ENCODE data around the gene PDF.
"Not testable (repeated sequence)": the region's sequence is repeated elsewhere in the genome, so short reads cannot be mapped to it uniquely, and the experiment has no call there.

The PDF gene

GRCh38 chr16:69306031-69306430 is 24.4 kb downstream of the PDF start:
- DNase-seq (ENCODE audit: low read depth): no peak
- TF ChIP-seq, protein P1, sequence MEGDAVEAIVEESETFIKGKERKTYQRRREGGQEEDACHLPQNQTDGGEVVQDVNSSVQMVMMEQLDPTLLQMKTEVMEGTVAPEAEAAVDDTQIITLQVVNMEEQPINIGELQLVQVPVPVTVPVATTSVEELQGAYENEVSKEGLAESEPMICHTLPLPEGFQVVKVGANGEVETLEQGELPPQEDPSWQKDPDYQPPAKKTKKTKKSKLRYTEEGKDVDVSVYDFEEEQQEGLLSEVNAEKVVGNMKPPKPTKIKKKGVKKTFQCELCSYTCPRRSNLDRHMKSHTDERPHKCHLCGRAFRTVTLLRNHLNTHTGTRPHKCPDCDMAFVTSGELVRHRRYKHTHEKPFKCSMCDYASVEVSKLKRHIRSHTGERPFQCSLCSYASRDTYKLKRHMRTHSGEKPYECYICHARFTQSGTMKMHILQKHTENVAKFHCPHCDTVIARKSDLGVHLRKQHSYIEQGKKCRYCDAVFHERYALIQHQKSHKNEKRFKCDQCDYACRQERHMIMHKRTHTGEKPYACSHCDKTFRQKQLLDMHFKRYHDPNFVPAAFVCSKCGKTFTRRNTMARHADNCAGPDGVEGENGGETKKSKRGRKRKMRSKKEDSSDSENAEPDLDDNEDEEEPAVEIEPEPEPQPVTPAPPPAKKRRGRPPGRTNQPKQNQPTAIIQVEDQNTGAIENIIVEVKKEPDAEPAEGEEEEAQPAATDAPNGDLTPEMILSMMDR (IDR thresholded peaks at IDR 0.05; ENCODE audit: control insufficient read depth, extremely low read depth, insufficient read depth): no peak
- H3K4me3 ChIP-seq (ENCODE audit: low read depth, low read length): no peak overlapping the region

GRCh38 chr16:69302301-69302700 is 28.1 kb downstream of the PDF start:
- DNase-seq (ENCODE audit: low read depth): no peak
- TF ChIP-seq, protein P1 (IDR thresholded peaks at IDR 0.05; ENCODE audit: control insufficient read depth, extremely low read depth, insufficient read depth): no peak

GRCh38 chr16:69301861-69302260 is 28.5 kb downstream of the PDF start:
- DNase-seq (ENCODE audit: low read depth): no peak
- H3K4me3 ChIP-seq (ENCODE audit: low read depth, low read length): no peak overlapping the region
- TF ChIP-seq, protein P1 (IDR thresholded peaks at IDR 0.05; ENCODE audit: control insufficient read depth, extremely low read depth, insufficient read depth): no peak

More at GRCh38 chr16:69302301-69302700, 28.1 kb downstream of the PDF start:
- H3K4me3 ChIP-seq (ENCODE audit: low read depth, low read length): no peak overlapping the region

DNA sequence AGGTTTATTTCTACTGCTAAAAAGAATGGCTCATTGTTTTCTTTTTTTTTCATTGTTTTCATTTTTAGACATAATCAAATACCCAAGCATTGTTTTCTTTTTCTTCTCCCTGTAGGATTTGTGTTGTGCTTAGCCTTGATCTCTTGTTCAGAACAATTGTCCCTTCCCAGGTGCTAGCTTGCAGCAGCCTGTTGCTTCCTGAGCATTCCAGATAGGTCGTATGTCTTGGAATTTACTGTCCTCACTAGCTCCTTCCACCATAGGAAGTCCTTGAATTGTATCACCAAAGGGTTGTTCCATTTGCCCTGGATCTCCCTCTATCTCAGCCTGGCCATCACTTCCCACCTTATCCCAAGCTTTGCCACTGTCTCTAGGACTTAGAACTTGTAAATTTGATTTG is 29.2 kb downstream of the PDF start:
- no peak for DNase-seq (ENCODE audit: low read depth)
- TF ChIP-seq, protein P1 (IDR thresholded peaks at IDR 0.05; ENCODE audit: control insufficient read depth, extremely low read depth, insufficient read depth): no peak
- H3K4me3 ChIP-seq (ENCODE audit: low read depth, low read length): no peak overlapping the region

GRCh38 chr16:69298261-69298660 is 32.1 kb downstream of the PDF start:
- H3K4me3 ChIP-seq (ENCODE audit: low read depth, low read length): no peak overlapping the region
- TF ChIP-seq, protein P1 (IDR thresholded peaks at IDR 0.05; ENCODE audit: control insufficient read depth, extremely low read depth, insufficient read depth): no peak
- no peak for DNase-seq (ENCODE audit: low read depth)

- not testable (repeated sequence) for DNase-seq (ENCODE audit: low read depth); H3K4me3 ChIP-seq (ENCODE audit: low read depth, low read length)
These were observed 33.6 kb downstream of the PDF start for GRCh38 chr16:69296771-69297170.

- H3K4me3 ChIP-seq (ENCODE audit: low read depth, low read length): no peak overlapping the region
- TF ChIP-seq, protein P1 (IDR thresholded peaks at IDR 0.05; ENCODE audit: control insufficient read depth, extremely low read depth, insufficient read depth): no peak
- no peak for DNase-seq (ENCODE audit: low read depth)
These were observed 36.3 kb downstream of the PDF start for GRCh38 chr16:69294051-69294450.

All from LNCaP clone FGC (cell line).